CD4-positive, alpha-beta T cell treated with Interleukin-17A for 1 hour (primary cell): ENCODE data around the gene ARAP1.

Experiments
- DNase-seq: peaks from one replicate; pipeline ENCODE4 v3.0.0-alpha.2; 2020

Gene ARAP1

GRCh38 chr11:72741849-72742512, 10.2 kb downstream of the ARAP1 start:
- DNase-seq, result no peak

GRCh38 chr11:72741429-72741833, 10.8 kb downstream of the ARAP1 start:
- peak; percentile 34 for DNase-seq

GRCh38 chr11:72740562-72741428, 11.4 kb downstream of the ARAP1 start:
- no peak for DNase-seq

- no peak for DNase-seq
Observed at GRCh38 chr11:72740060-72740424, 12.2 kb downstream of the ARAP1 start.

GRCh38 chr11:72739240-72740059, 12.8 kb downstream of the ARAP1 start:
- no peak for DNase-seq

- no peak for DNase-seq
Observed at GRCh38 chr11:72738199-72739141, 13.7 kb downstream of the ARAP1 start.

- DNase-seq, result no peak
Observed at GRCh38 chr11:72737336-72737735, 14.9 kb downstream of the ARAP1 start.

- peak; percentile 82 for DNase-seq
Observed at GRCh38 chr11:72736452-72737069, 15.6 kb downstream of the ARAP1 start.

- DNase-seq, result no peak
Observed at GRCh38 chr11:72735495-72736027, 16.6 kb downstream of the ARAP1 start.

- DNase-seq, result no peak
Observed at GRCh38 chr11:72732329-72732728, 19.9 kb downstream of the ARAP1 start.

- DNase-seq, result no peak
Observed at GRCh38 chr11:72730737-72731136, 21.5 kb downstream of the ARAP1 start.

- no peak for DNase-seq
Observed at GRCh38 chr11:72730243-72730642, 22.0 kb downstream of the ARAP1 start.

- DNase-seq, result no peak
Observed at GRCh38 chr11:72727521-72727920, 24.7 kb downstream of the ARAP1 start.

- no peak for DNase-seq
Observed at GRCh38 chr11:72726266-72727220, 25.7 kb downstream of the ARAP1 start.

GRCh38 chr11:72725724-72726028, 26.5 kb downstream of the ARAP1 start:
- no peak for DNase-seq

GRCh38 chr11:72724851-72725723, 27.1 kb downstream of the ARAP1 start:
- DNase-seq, result peak; percentile 92

- DNase-seq, result no peak
Observed at GRCh38 chr11:72724021-72724551, 28.1 kb downstream of the ARAP1 start.

GRCh38 chr11:72723508-72723907, 28.7 kb downstream of the ARAP1 start:
- DNase-seq, result no peak
